Endothelial cell of umbilical vein (primary cell): ENCODE measurements around the gene IGLON5. TPM values are rescaled to one million over a fixed set of nuclear protein-coding genes. Genes with fewer than 3 reads are reported as not detected.

Experiments used
- BruUV-seq: library from RNA; stranded (reverse); fragments of 400-500 nt; replicated peaks from 2 replicates; lab custom pipeline; 2021; lab: Mats Ljungman, UMichigan
- CTCF ChIA-PET: fragments of 300-600, 350-600 bp; sonication (Branson Sonifier 250); formaldehyde crosslinking; loops from one replicate; lab custom pipeline; 2021; ENCODE audit warnings: antibody characterized with exemption, inconsistent platforms; lab: Charles Lee
- POLR2A ChIA-PET: fragments of 300-600, 350-600 bp; sonication (Branson Sonifier 250); formaldehyde crosslinking; loops from one replicate; lab custom pipeline; 2021; ENCODE audit warnings: antibody characterized with exemption, inconsistent platforms; lab: Charles Lee
- DNase-seq: peaks from one replicate; pipeline ENCODE4 v3.0.0-alpha.2; 2011; ENCODE audit warnings: low read depth, low spot score
- FAIRE-seq: peaks from 2 replicates; lab custom pipeline; 2011; peaks lifted over from hg19 to GRCh38; lab: Jason Lieb, UNC
- H2AFZ ChIP-seq: 2 replicates; pipeline ENCODE4 v1.6.0; 2012; ENCODE audit warnings: low read depth, low read length, control low read depth, inconsistent platforms
- H3K27ac ChIP-seq: 2 replicates; pipeline ENCODE4 v1.5.1; 2011; ENCODE audit warnings: low read depth, mild to moderate bottlenecking, control low read depth, low read length, moderate library complexity; ENCODE audit not compliant: insufficient read depth
- H3K27me3 ChIP-seq, 2 experiments: 2 replicates each; pipeline versions ENCODE4 v1.6.0 to v1.6.1; 2011; ENCODE audit warnings: low read length in 2 of 2, mixed read lengths in 1 of 2; ENCODE audit not compliant: control insufficient read depth in 2 of 2, insufficient read depth in 2 of 2
- H3K36me3 ChIP-seq, 2 experiments: 2 replicates in 1 of 2; 3 replicates in 1 of 2; pipeline ENCODE4 v1.5.1; 2011; ENCODE audit warnings: low read length in 2 of 2, mild to moderate bottlenecking in 1 of 2, moderate library complexity in 1 of 2; ENCODE audit not compliant: control insufficient read depth in 2 of 2, insufficient read depth in 2 of 2; ENCODE audit errors: extremely low read depth in 1 of 2
- H3K4me1 ChIP-seq: 3 replicates; pipeline ENCODE4 v1.5.1; 2011; ENCODE audit warnings: mild to moderate bottlenecking, low read length; ENCODE audit not compliant: control insufficient read depth, insufficient read depth; ENCODE audit errors: extremely low read depth
- H3K4me2 ChIP-seq: 2 replicates; pipeline ENCODE4 v1.6.1; 2011; ENCODE audit warnings: low read length, control low read depth, mixed read lengths; ENCODE audit not compliant: insufficient read depth
- H3K4me3 ChIP-seq, 3 experiments: fragments of 200-600 bp in 1 of 3; sonication (generic), shearing (Covaris generic) in 1 of 3; replicated peaks in 1 of 3; 2 replicates each; pipeline ENCODE4 v1.5.1; 2011 to 2016; ENCODE audit warnings: control low read depth in 3 of 3, low read length in 3 of 3, mild to moderate bottlenecking in 2 of 3, inconsistent platforms in 1 of 3, low read depth in 1 of 3, moderate library complexity in 1 of 3; ENCODE audit not compliant: insufficient read depth in 1 of 3
- H3K79me2 ChIP-seq: 2 replicates; pipeline ENCODE4 v1.6.0; 2012; ENCODE audit warnings: low read length, inconsistent platforms; ENCODE audit not compliant: control insufficient read depth, insufficient read depth
- H3K9ac ChIP-seq: replicated peaks from 2 replicates; pipeline ENCODE3; 2011; ENCODE audit warnings: low read length, control low read depth; ENCODE audit not compliant: insufficient read depth; ENCODE audit errors: extremely low read depth
- H3K9me1 ChIP-seq: replicated peaks from 3 replicates; pipeline ENCODE4 v1.6.0; 2011; ENCODE audit warnings: mild to moderate bottlenecking, low read length; ENCODE audit not compliant: control insufficient read depth, insufficient read depth; ENCODE audit errors: extremely low read depth
- H3K9me3 ChIP-seq: replicated peaks from 2 replicates; pipeline ENCODE4 v1.5.1; 2012; ENCODE audit warnings: low read length, inconsistent platforms; ENCODE audit not compliant: control insufficient read depth, insufficient read depth
- H4K20me1 ChIP-seq: replicated peaks from 2 replicates; pipeline ENCODE3; 2011; ENCODE audit warnings: mild to moderate bottlenecking, low read length; ENCODE audit not compliant: control insufficient read depth, insufficient read depth; ENCODE audit errors: extremely low read depth
- CTCF ChIP-seq, 2 donors: IDR thresholded peaks; 1 replicate in 1 of 2; 2 replicates in 1 of 2; pipeline ENCODE4 v1.5.1; 2011; ENCODE audit warnings: low read length in 2 of 2, mild to moderate bottlenecking in 2 of 2, moderate library complexity in 2 of 2, control low read depth in 1 of 2, inconsistent platforms in 1 of 2, low read depth in 1 of 2; ENCODE audit not compliant: insufficient read depth in 1 of 2; ENCODE audit errors: extremely low read depth in 1 of 2
- EZH2 ChIP-seq: IDR thresholded peaks from 2 replicates; pipeline ENCODE4 v1.6.1; 2012; ENCODE audit warnings: borderline replicate concordance, low read depth, mild to moderate bottlenecking, moderate library complexity, low read length, inconsistent platforms; ENCODE audit not compliant: severe bottlenecking
- FOS ChIP-seq: IDR thresholded peaks from 2 replicates; pipeline ENCODE4 v1.6.1; 2011; ENCODE audit warnings: mild to moderate bottlenecking, low read length, moderate library complexity, borderline replicate concordance; ENCODE audit not compliant: insufficient read depth
- GATA2 ChIP-seq: IDR thresholded peaks from 2 replicates; pipeline ENCODE4 v1.7.0; 2011; ENCODE audit warnings: low read depth, mild to moderate bottlenecking, moderate library complexity, mixed read lengths, low read length; ENCODE audit not compliant: insufficient read length, insufficient read depth
- JUN ChIP-seq: IDR thresholded peaks from 2 replicates; pipeline ENCODE4 v1.6.1; 2011; ENCODE audit warnings: borderline replicate concordance, low read depth; ENCODE audit not compliant: insufficient read length, insufficient read depth
- MAX ChIP-seq: IDR thresholded peaks from 2 replicates; pipeline ENCODE4 v1.6.1; 2011; ENCODE audit not compliant: insufficient read depth, insufficient read length
- MYC ChIP-seq: IDR thresholded peaks from one replicate; pipeline ENCODE4 v1.6.1; 2011; ENCODE audit warnings: mild to moderate bottlenecking, low read depth, low read length
- POLR2A ChIP-seq: IDR thresholded peaks from 2 replicates; pipeline ENCODE4 v1.6.1; 2012; ENCODE audit warnings: low read depth, mild to moderate bottlenecking, control low read depth, low read length
- POLR2AphosphoS5 ChIP-seq: IDR thresholded peaks from 2 replicates; pipeline ENCODE4 v1.6.1; 2012; ENCODE audit warnings: low read depth, mild to moderate bottlenecking, control low read depth, low read length, moderate library complexity; ENCODE audit not compliant: insufficient read depth
- dilution Hi-C: fragments of 300-500 bp; cut with MboI; formaldehyde crosslinking; loops from one replicate; pipeline ENCODE4 v1.15.0; 2019; ENCODE audit warnings: low sequenced_read_pairs; ENCODE audit not compliant: extremely low pct_ligation_motif_present
- intact Hi-C: fragments of 100-400 bp; cut with micrococcal nuclease; formaldehyde crosslinking; loops from one replicate; pipeline ENCODE4 v1.10.0; 2022
- polyA plus RNA-seq, 4 experiments: library from polyadenylated mRNA; depleted of rRNA in 3 of 4; stranded (reverse) in 3 of 4; unstranded in 1 of 4; fragments of >200 nt; gene quantifications; 2 replicates each; pipeline versions ENCODE4 v1.2.1 to v1.2.3, GENCODE V29; 2011 to 2012; ENCODE audit warnings: missing spikeins in 1 of 4
- total RNA-seq: library from RNA; stranded (reverse); gene quantifications from 2 replicates; pipeline ENCODE4 v1.2.3, GENCODE V29; 2021

The IGLON5 gene
- total and polyA plus RNA-seq, 2 donors (not counting 3 experiments of a cell fraction or from before 2014, with no cell fraction given) = not detected

- Histone ChIP-seq H4K20me1 (no peaks in the 10 kb centered on the region), H3K79me2 (no peaks in the 10 kb centered on the region), H3K4me3 (no peak overlapping the region), H3K4me2 (no peak overlapping the region), H3K9me1 (no peaks in the 10 kb centered on the region), H3K9me3 (no peaks in the 10 kb centered on the region), H3K4me1 (no peaks in the 10 kb centered on the region), H3K27me3 (no peaks in the 10 kb centered on the region), H2AFZ (no peak overlapping the region), H3K9ac (no peak overlapping the region), H3K27ac (no peak overlapping the region), H3K36me3 (no peaks in the 10 kb centered on the region)
- ChIA-PET POLR2A (no interaction called here), CTCF (no interaction called here)
- intact Hi-C loops (no loop called here), dilution Hi-C loops (no loop called here)
- no TSS peak for BruUV-seq
- TF ChIP-seq JUN (no peak), FOS (no peak), POLR2AphosphoS5 (no peak), CTCF (IDR thresholded peaks at IDR 0.05; ENCODE audit: extremely low read depth in 1 of 2, insufficient read depth in 1 of 2, low read depth in 1 of 2, low read length in 2 of 2) (no peak), MAX (no peak), GATA2 (no peak), EZH2 (no peak), POLR2A (no peak), MYC (no peak)
- no peak for DNase-seq
- no peak for FAIRE-seq
Observed at GRCh38 chr19:51318687-51319648, 7.5 kb downstream of the IGLON5 start.
